Breast epithelium (tissue), 3 donors: ENCODE results near the gene TMEM117.

Experiments
- POLR2AphosphoS5 ChIP-seq, 3 donors: sonication (generic); formaldehyde crosslinking; IDR thresholded peaks; one replicate each; pipeline ENCODE4 v1.6.1; 2017; ENCODE audit warnings: antibody characterized with exemption in 3 of 3
- TF ChIP-seq, protein P1 (sequence below), 3 donors: fragments of 450-650 bp; IDR thresholded peaks; one replicate each; pipeline ENCODE4 v1.5.1; 2016 to 2017; ENCODE audit warnings: antibody characterized with exemption in 3 of 3, mild to moderate bottlenecking in 3 of 3, moderate library complexity in 3 of 3

DNA sequence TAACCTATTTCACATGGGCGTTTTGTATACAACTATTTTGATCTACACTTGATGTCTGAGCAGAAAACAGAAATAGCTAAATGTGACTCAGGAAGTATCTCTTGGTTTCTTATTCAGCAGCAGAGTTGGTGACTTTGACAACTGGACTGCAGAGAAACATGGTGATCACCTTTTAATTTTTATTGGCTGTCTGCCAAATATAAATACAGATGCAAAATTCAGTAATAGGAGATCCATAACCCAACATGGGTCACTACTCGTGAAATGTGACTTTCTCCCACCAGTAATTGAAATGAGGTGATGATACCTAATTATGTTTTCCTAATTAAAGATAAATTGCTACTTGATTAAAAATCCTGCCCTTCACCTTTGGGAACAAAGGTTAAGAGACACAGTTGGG is 553.2 kb downstream of the TMEM117 start:
- TF ChIP-seq, protein P1, sequence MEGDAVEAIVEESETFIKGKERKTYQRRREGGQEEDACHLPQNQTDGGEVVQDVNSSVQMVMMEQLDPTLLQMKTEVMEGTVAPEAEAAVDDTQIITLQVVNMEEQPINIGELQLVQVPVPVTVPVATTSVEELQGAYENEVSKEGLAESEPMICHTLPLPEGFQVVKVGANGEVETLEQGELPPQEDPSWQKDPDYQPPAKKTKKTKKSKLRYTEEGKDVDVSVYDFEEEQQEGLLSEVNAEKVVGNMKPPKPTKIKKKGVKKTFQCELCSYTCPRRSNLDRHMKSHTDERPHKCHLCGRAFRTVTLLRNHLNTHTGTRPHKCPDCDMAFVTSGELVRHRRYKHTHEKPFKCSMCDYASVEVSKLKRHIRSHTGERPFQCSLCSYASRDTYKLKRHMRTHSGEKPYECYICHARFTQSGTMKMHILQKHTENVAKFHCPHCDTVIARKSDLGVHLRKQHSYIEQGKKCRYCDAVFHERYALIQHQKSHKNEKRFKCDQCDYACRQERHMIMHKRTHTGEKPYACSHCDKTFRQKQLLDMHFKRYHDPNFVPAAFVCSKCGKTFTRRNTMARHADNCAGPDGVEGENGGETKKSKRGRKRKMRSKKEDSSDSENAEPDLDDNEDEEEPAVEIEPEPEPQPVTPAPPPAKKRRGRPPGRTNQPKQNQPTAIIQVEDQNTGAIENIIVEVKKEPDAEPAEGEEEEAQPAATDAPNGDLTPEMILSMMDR (IDR thresholded peaks at IDR 0.05) = no peak
- TF ChIP-seq POLR2AphosphoS5 (IDR thresholded peaks at IDR 0.05) = no peak
